Measurements from ENCODE around the gene MALRD1.

DNA sequence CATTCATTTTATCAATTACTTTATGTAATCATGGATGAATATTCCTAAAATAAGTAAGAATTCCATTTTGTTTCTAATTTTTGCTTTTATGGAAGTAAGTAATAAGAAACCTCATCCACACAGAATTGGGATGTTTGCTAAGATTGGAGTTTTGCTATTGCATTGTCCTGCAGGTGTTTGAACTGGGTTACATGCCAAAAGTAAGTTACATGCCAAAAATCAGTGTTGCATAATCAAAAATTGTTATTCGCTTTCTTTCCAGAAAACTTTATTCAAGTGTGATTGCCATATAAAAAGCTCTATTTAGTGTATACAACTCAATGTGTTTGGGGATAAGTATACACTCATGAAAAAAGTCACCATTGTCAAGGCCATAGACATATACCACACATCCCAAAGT is 420.9 kb downstream of the MALRD1 start:
- TF ChIP-seq, protein P1, sequence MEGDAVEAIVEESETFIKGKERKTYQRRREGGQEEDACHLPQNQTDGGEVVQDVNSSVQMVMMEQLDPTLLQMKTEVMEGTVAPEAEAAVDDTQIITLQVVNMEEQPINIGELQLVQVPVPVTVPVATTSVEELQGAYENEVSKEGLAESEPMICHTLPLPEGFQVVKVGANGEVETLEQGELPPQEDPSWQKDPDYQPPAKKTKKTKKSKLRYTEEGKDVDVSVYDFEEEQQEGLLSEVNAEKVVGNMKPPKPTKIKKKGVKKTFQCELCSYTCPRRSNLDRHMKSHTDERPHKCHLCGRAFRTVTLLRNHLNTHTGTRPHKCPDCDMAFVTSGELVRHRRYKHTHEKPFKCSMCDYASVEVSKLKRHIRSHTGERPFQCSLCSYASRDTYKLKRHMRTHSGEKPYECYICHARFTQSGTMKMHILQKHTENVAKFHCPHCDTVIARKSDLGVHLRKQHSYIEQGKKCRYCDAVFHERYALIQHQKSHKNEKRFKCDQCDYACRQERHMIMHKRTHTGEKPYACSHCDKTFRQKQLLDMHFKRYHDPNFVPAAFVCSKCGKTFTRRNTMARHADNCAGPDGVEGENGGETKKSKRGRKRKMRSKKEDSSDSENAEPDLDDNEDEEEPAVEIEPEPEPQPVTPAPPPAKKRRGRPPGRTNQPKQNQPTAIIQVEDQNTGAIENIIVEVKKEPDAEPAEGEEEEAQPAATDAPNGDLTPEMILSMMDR (conservative IDR thresholded peaks at IDR 0.05; ENCODE audit: low read depth, low read length): no peak
- TF ChIP-seq EZH2 (IDR thresholded peaks at IDR 0.05; ENCODE audit: borderline replicate concordance, low read depth, low read length, poor library complexity, severe bottlenecking): no peak

Data from A673 (cell line).